ENCODE data around the gene FRG2. TPM values are rescaled to one million over a fixed set of nuclear protein-coding genes. Genes with fewer than 3 reads are reported as not detected.
"Not testable (repeated sequence)": the region's sequence is repeated elsewhere in the genome, so short reads cannot be mapped to it uniquely, and the experiment has no call there.

FRG2 gene
- total RNA-seq, 2 experiments from 2014 or later = not detected

GRCh38 chr4:189983916-189984526 is 43.0 kb downstream of the FRG2 start:
- H3K9me3 Mint-ChIP-seq (ENCODE audit: low read depth); CTCF ChIA-PET; H3K36me3 Mint-ChIP-seq; H3K27me3 Mint-ChIP-seq; H3K4me1 Mint-ChIP-seq; H3K4me3 Mint-ChIP-seq; DNase-seq; ATAC-seq; H3K27ac Mint-ChIP-seq: not testable (repeated sequence)

- ATAC-seq (no peak), DNase-seq (no peak)
- CTCF ChIA-PET = no interaction called here
- Mint-ChIP-seq H3K9me3 (ENCODE audit: low read depth) (no peaks in the 10 kb centered on the region), H3K4me3 (no peak overlapping the region), H3K27me3 (peaks cover 3% of the 10 kb centered on the region), H3K36me3 (no peaks in the 10 kb centered on the region), H3K27ac (no peak overlapping the region), H3K4me1 (no peaks in the 10 kb centered on the region)
Observed at GRCh38 chr4:189981970-189982369, 45.1 kb downstream of the FRG2 start.

- DNase-seq, H3K4me1 Mint-ChIP-seq: not testable (repeated sequence)
Observed at GRCh38 chr4:189980292-189980691, 46.8 kb downstream of the FRG2 start.

GRCh38 chr4:189979196-189980047 is 47.6 kb downstream of the FRG2 start:
- CTCF ChIA-PET = no interaction called here
- Mint-ChIP-seq H3K36me3 (no peaks in the 10 kb centered on the region), H3K27me3 (peaks cover 12% of the 10 kb centered on the region), H3K9me3 (ENCODE audit: low read depth) (no peaks in the 10 kb centered on the region), H3K27ac (no peak overlapping the region), H3K4me1 (no peaks in the 10 kb centered on the region), H3K4me3 (no peak overlapping the region)
- no peak for DNase-seq
- no peak for ATAC-seq

More at GRCh38 chr4:189980292-189980691, 46.8 kb downstream of the FRG2 start:
- CTCF ChIA-PET; H3K36me3 Mint-ChIP-seq; H3K9me3 Mint-ChIP-seq (ENCODE audit: low read depth); ATAC-seq; H3K4me3 Mint-ChIP-seq; H3K27ac Mint-ChIP-seq: not testable (repeated sequence)
- H3K27me3 Mint-ChIP-seq = peaks cover 12% of the 10 kb centered on the region

Other genes with a start within 250 kb of the FRG2 start
- 10 to 100 TPM; 59.6 to 66.2 TPM for gene FRG1, start 86.4 kb downstream of the FRG2 start, total RNA-seq
- not detected for gene DBET, start 37.2 kb upstream of the FRG2 start, total RNA-seq
- not detected for gene DUX4, start 146.5 kb upstream of the FRG2 start, total RNA-seq